OCI-LY1 (cell line): ENCODE measurements around the gene SIRT3.

Experiments
- EZH2 ChIP-seq: fragments of 200-600 bp; sonication (generic), shearing (Covaris generic); IDR thresholded peaks from 2 replicates; pipeline ENCODE4 v1.8.0; 2017; ENCODE audit warnings: borderline replicate concordance, mixed run types, mild to moderate bottlenecking, antibody characterized with exemption, low read length, moderate library complexity, mixed read lengths
- TF ChIP-seq, protein P1 (sequence below): fragments of 200-600 bp; sonication (generic), shearing (Covaris generic); IDR thresholded peaks from 2 replicates; pipeline ENCODE4 v1.5.1; 2017; ENCODE audit warnings: mild to moderate bottlenecking, antibody characterized with exemption, low read length, moderate library complexity, mixed read lengths

GRCh38 chr11:280706-281485, 44.8 kb upstream of the SIRT3 start:
- TF ChIP-seq, protein P1, sequence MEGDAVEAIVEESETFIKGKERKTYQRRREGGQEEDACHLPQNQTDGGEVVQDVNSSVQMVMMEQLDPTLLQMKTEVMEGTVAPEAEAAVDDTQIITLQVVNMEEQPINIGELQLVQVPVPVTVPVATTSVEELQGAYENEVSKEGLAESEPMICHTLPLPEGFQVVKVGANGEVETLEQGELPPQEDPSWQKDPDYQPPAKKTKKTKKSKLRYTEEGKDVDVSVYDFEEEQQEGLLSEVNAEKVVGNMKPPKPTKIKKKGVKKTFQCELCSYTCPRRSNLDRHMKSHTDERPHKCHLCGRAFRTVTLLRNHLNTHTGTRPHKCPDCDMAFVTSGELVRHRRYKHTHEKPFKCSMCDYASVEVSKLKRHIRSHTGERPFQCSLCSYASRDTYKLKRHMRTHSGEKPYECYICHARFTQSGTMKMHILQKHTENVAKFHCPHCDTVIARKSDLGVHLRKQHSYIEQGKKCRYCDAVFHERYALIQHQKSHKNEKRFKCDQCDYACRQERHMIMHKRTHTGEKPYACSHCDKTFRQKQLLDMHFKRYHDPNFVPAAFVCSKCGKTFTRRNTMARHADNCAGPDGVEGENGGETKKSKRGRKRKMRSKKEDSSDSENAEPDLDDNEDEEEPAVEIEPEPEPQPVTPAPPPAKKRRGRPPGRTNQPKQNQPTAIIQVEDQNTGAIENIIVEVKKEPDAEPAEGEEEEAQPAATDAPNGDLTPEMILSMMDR: no peak
- no peak for TF ChIP-seq EZH2
